H1 (cell line): ENCODE data around the gene TMEM131L. TPM values are rescaled to one million over a fixed set of nuclear protein-coding genes. Genes with fewer than 3 reads are reported as not detected.

Experiments used
- CTCF ChIA-PET: fragments of 300-600 bp; sonication (Branson Sonifier 250); formaldehyde crosslinking; loops from one replicate; lab custom pipeline; 2021; ENCODE audit not compliant: partially characterized antibody; lab: Charles Lee
- POLR2A ChIA-PET: fragments of 300-600 bp; sonication (Branson Sonifier 250); formaldehyde crosslinking; loops from one replicate; lab custom pipeline; 2021; ENCODE audit warnings: inconsistent platforms; ENCODE audit not compliant: partially characterized antibody; lab: Charles Lee
- DNase-seq, 2 experiments: peaks; one replicate each; pipeline versions ENCODE4 v3.0.0 to v3.0.0-alpha.2; 2010 to 2022; ENCODE audit warnings: low spot score in 2 of 2, low read depth in 1 of 2, mixed read lengths in 1 of 2
- FAIRE-seq: peaks from 2 replicates; lab custom pipeline; 2011; peaks lifted over from hg19 to GRCh38; lab: Jason Lieb, UNC
- H2AFZ ChIP-seq: 2 replicates; pipeline ENCODE4 v1.8.1; 2012; ENCODE audit warnings: low read length, inconsistent platforms
- H2AK5ac ChIP-seq: 2 replicates; pipeline ENCODE4 v1.6.1; 2013; ENCODE audit warnings: low read depth, low read length
- H2BK120ac ChIP-seq: replicated peaks from 2 replicates; pipeline ENCODE3; 2013; ENCODE audit warnings: low read depth, low read length, inconsistent platforms
- H2BK12ac ChIP-seq: 2 replicates; pipeline ENCODE4 v1.6.1; 2013; ENCODE audit warnings: low read depth, low read length
- H2BK15ac ChIP-seq: 2 replicates; pipeline ENCODE4 v1.6.1; 2013; ENCODE audit warnings: low read length
- H2BK20ac ChIP-seq: 2 replicates; pipeline ENCODE4 v1.6.1; 2013; ENCODE audit warnings: low read length
- H2BK5ac ChIP-seq: 2 replicates; pipeline ENCODE4 v1.6.1; 2013; ENCODE audit warnings: low read depth, low read length
- H3K14ac ChIP-seq: 2 replicates; pipeline ENCODE4 v1.6.1; 2013; ENCODE audit warnings: inconsistent platforms; ENCODE audit not compliant: insufficient read length
- H3K18ac ChIP-seq: 2 replicates; pipeline ENCODE4 v1.6.1; 2013; ENCODE audit warnings: low read length; ENCODE audit errors: extremely low read depth
- H3K23ac ChIP-seq: 2 replicates; pipeline ENCODE4 v1.6.1; 2013; ENCODE audit warnings: inconsistent platforms; ENCODE audit not compliant: insufficient read length
- H3K23me2 ChIP-seq: 2 replicates; pipeline ENCODE4 v1.6.1; 2013; ENCODE audit warnings: low read depth, low read length
- H3K27ac ChIP-seq: 2 replicates; pipeline ENCODE4 v1.6.1; 2011; ENCODE audit warnings: low read depth, low read length, inconsistent platforms
- H3K27me3 ChIP-seq, 4 experiments: replicated peaks in 1 of 4; 1 replicate in 1 of 4; 2 replicates in 3 of 4; pipeline versions ENCODE4 v1.6.1 to v1.8.1; 2011 to 2013; ENCODE audit warnings: low read length in 3 of 4, mild to moderate bottlenecking in 3 of 4, inconsistent platforms in 2 of 4, mixed read lengths in 2 of 4, moderate library complexity in 1 of 4; ENCODE audit not compliant: control insufficient read depth in 3 of 4, insufficient read depth in 3 of 4; ENCODE audit errors: extremely low read depth in 1 of 4
- H3K36me3 ChIP-seq, 4 experiments: 2 replicates each; pipeline versions ENCODE4 v1.6.1 to v1.8.1; 2011 to 2013; ENCODE audit warnings: mild to moderate bottlenecking in 4 of 4, low read length in 3 of 4, moderate library complexity in 2 of 4, control low read depth in 1 of 4, inconsistent platforms in 1 of 4; ENCODE audit not compliant: insufficient read depth in 4 of 4, control insufficient read depth in 2 of 4
- H3K4ac ChIP-seq: replicated peaks from 2 replicates; pipeline ENCODE3; 2013; ENCODE audit warnings: low read length, low read depth, mixed read lengths, inconsistent platforms; ENCODE audit not compliant: insufficient read length
- H3K4me1 ChIP-seq, 4 experiments: replicated peaks in 1 of 4; 1 replicate in 1 of 4; 2 replicates in 3 of 4; pipeline versions ENCODE4 v1.6.1 to v1.8.1; 2011 to 2013; ENCODE audit warnings: low read length in 3 of 4, inconsistent platforms in 2 of 4, mixed read lengths in 1 of 4; ENCODE audit not compliant: insufficient read depth in 4 of 4, control insufficient read depth in 3 of 4
- H3K4me2 ChIP-seq, 2 experiments: 2 replicates each; pipeline versions ENCODE4 v1.6.1 to v1.8.1; 2011 to 2013; ENCODE audit warnings: low read depth in 2 of 2, low read length in 2 of 2, control low read depth in 1 of 2, inconsistent platforms in 1 of 2, mild to moderate bottlenecking in 1 of 2; ENCODE audit not compliant: insufficient read depth in 1 of 2
- H3K4me3 ChIP-seq, 4 experiments: fragments of 200-600, 300-600 bp in 1 of 4; sonication (generic), shearing (Covaris generic), sonication (Bioruptor Twin) in 1 of 4; 2 replicates each; pipeline versions ENCODE4 v1.5.1 to v1.8.1; 2011 to 2016; ENCODE audit warnings: low read length in 4 of 4, low read depth in 3 of 4, control low read depth in 2 of 4, inconsistent platforms in 2 of 4, mild to moderate bottlenecking in 2 of 4, mixed read lengths in 1 of 4, moderate library complexity in 1 of 4; ENCODE audit not compliant: insufficient read depth in 2 of 4; ENCODE audit errors: extremely low read depth in 1 of 4
- H3K56ac ChIP-seq: replicated peaks from 2 replicates; pipeline ENCODE3; 2013; ENCODE audit warnings: low read depth, mild to moderate bottlenecking, mixed read lengths, low read length, inconsistent platforms; ENCODE audit not compliant: insufficient read length
- H3K79me1 ChIP-seq: 2 replicates; pipeline ENCODE4 v1.6.1; 2013; ENCODE audit warnings: low read depth, low read length, control low read depth
- H3K79me2 ChIP-seq, 2 experiments: 2 replicates each; pipeline versions ENCODE4 v1.6.1 to v1.8.1; 2012 to 2013; ENCODE audit warnings: low read length in 2 of 2, mild to moderate bottlenecking in 2 of 2, inconsistent platforms in 1 of 2; ENCODE audit not compliant: insufficient read depth in 2 of 2, control insufficient read depth in 1 of 2
- H3K9ac ChIP-seq, 4 experiments: replicated peaks in 1 of 4; 1 replicate in 1 of 4; 2 replicates in 3 of 4; pipeline versions ENCODE4 v1.6.1 to v1.8.1; 2011 to 2013; ENCODE audit warnings: low read depth in 3 of 4, low read length in 3 of 4, control low read depth in 2 of 4, mild to moderate bottlenecking in 2 of 4, moderate library complexity in 2 of 4, inconsistent platforms in 1 of 4; ENCODE audit errors: extremely low read depth in 1 of 4
- H3K9me3 ChIP-seq, 2 experiments: 2 replicates each; pipeline versions ENCODE4 v1.6.1 to v1.8.1; 2012 to 2013; ENCODE audit warnings: mild to moderate bottlenecking in 2 of 2, moderate library complexity in 2 of 2, control low read depth in 1 of 2, inconsistent platforms in 1 of 2, low read depth in 1 of 2, low read length in 1 of 2, mixed read lengths in 1 of 2; ENCODE audit not compliant: insufficient read depth in 2 of 2
- H4K20me1 ChIP-seq, 2 experiments: replicated peaks in 1 of 2; 2 replicates each; pipeline versions ENCODE3 to v1.8.1; 2011 to 2013; ENCODE audit warnings: inconsistent platforms in 2 of 2, low read length in 2 of 2, mild to moderate bottlenecking in 1 of 2; ENCODE audit not compliant: insufficient read depth in 2 of 2, control insufficient read depth in 1 of 2
- H4K5ac ChIP-seq: 2 replicates; pipeline ENCODE4 v1.6.1; 2013; ENCODE audit warnings: low read length, low read depth, mixed read lengths, inconsistent platforms; ENCODE audit not compliant: insufficient read length
- H4K8ac ChIP-seq: 2 replicates; pipeline ENCODE4 v1.8.0; 2013; ENCODE audit warnings: mild to moderate bottlenecking, moderate library complexity, low read length, inconsistent platforms; ENCODE audit not compliant: insufficient read depth; ENCODE audit errors: extremely low read depth
- H4K91ac ChIP-seq: replicated peaks from 2 replicates; pipeline ENCODE3; 2013; ENCODE audit warnings: low read length, mixed read lengths, inconsistent platforms; ENCODE audit not compliant: insufficient read length
- E2F6 ChIP-seq: IDR thresholded peaks from 2 replicates; pipeline ENCODE4 v1.6.1; 2012; ENCODE audit warnings: inconsistent platforms
- GTF2F1 ChIP-seq: IDR thresholded peaks from 2 replicates; pipeline ENCODE4 v1.6.1; 2012; ENCODE audit warnings: low read depth, low read length, improper control_type of control experiment, borderline replicate concordance
- HDAC2 ChIP-seq, 2 experiments: fragments of 300-600 bp in 1 of 2; sonication (generic) in 1 of 2; IDR thresholded peaks; 2 replicates each; pipeline ENCODE4 v1.6.1; 2011 to 2012; ENCODE audit warnings: low read depth in 2 of 2, low read length in 2 of 2, mild to moderate bottlenecking in 2 of 2, moderate library complexity in 2 of 2, borderline replicate concordance in 1 of 2, inconsistent platforms in 1 of 2
- JUND ChIP-seq: IDR thresholded peaks from 2 replicates; pipeline ENCODE4 v1.6.1; 2011; ENCODE audit warnings: mild to moderate bottlenecking, improper control_type of control experiment, low read length
- NANOG ChIP-seq: IDR thresholded peaks from 2 replicates; pipeline ENCODE4 v1.6.1; 2011; ENCODE audit warnings: low read length, low read depth, mild to moderate bottlenecking, inconsistent platforms; ENCODE audit not compliant: insufficient read depth, poor library complexity, severe bottlenecking
- NRF1 ChIP-seq: IDR thresholded peaks from 2 replicates; pipeline ENCODE4 v1.6.1; 2011; ENCODE audit warnings: mild to moderate bottlenecking, low read depth, low read length, improper control_type of control experiment
- POLR2A ChIP-seq, 2 experiments: IDR thresholded peaks; 1 replicate in 1 of 2; 2 replicates in 1 of 2; pipeline ENCODE4 v1.6.1; 2011; ENCODE audit warnings: low read depth in 2 of 2, low read length in 2 of 2, mild to moderate bottlenecking in 2 of 2; ENCODE audit errors: control extremely low read depth in 1 of 2
- RXRA ChIP-seq: IDR thresholded peaks from 2 replicates; pipeline ENCODE4 v1.6.1; 2011; ENCODE audit warnings: low read depth, mild to moderate bottlenecking, low read length, moderate library complexity; ENCODE audit not compliant: insufficient read depth
- SIRT6 ChIP-seq: IDR thresholded peaks from one replicate; pipeline ENCODE4 v1.7.1; 2012; ENCODE audit warnings: low read length, inconsistent platforms
- SP2 ChIP-seq: IDR thresholded peaks from 2 replicates; pipeline ENCODE4 v1.6.1; 2012; ENCODE audit warnings: mild to moderate bottlenecking, low read length, inconsistent platforms
- SUZ12 ChIP-seq: fragments of 200-600 bp; sonication (generic); IDR thresholded peaks from 2 replicates; pipeline ENCODE4 v1.6.1; 2012; ENCODE audit warnings: mild to moderate bottlenecking, inconsistent platforms, low read length, moderate library complexity, mixed read lengths
- WGBS, 2 experiments: shearing (Covaris generic) in 1 of 2; methylation state at CpG; one replicate each; pipeline versions ENCODE4 v1.1.6 to v1.1.7; 2013 to 2015; ENCODE audit warnings: low lambda C conversion rate in 2 of 2, mixed read lengths in 2 of 2, inconsistent platforms in 1 of 2, low coverage in 1 of 2, missing lambda C conversion rate in 1 of 2; ENCODE audit not compliant: insufficient replicate concordance in 2 of 2, insufficient coverage in 1 of 2, insufficient read length in 1 of 2; ENCODE audit errors: extremely low coverage in 1 of 2, missing lambda C conversion rate in 1 of 2; 5-methylcytosine and 5-hydroxymethylcytosine counted together
- polyA plus RNA-seq, 7 experiments: library from polyadenylated mRNA; depleted of rRNA in 3 of 7; stranded (reverse) in 5 of 7; unstranded in 2 of 7; fragments of >200 nt in 5 of 7; fragments of 200-250 nt in 2 of 7; gene quantifications; 1 replicate in 5 of 7; 2 replicates in 1 of 7; 4 replicates in 1 of 7; pipeline versions ENCODE4 v1.2.1 to v1.2.3, GENCODE V29; 2011 to 2013; ENCODE audit warnings: missing spikeins in 2 of 7, mixed read lengths in 2 of 7
- total RNA-seq: library from RNA; stranded (reverse); fragmentation: NEBNext Ultra II Directional; extraction: Animal tissue kit (Norgen Biotek cat#: 25700); gene quantifications from 2 replicates; pipeline ENCODE4 v1.2.1, GENCODE V29; 2021
- TF ChIP-seq, protein P1 (sequence below): IDR thresholded peaks from 2 replicates; pipeline ENCODE4 v1.6.1; 2011; ENCODE audit warnings: low read length, improper control_type of control experiment

TMEM131L gene
- total and polyA plus RNA-seq, 2 of the 8 experiments (the other 6 are each of a cell fraction or from before 2014, with no cell fraction given) = 14.3 to 26.1 TPM

- no peak overlapping the region for H2BK15ac ChIP-seq
- POLR2A ChIA-PET = interaction anchor here (1.9 kb wide), 1 partner anchor 12 kb away, joined by 4 read pairs; no protein-coding TSS in a partner anchor
- TF ChIP-seq NRF1 (no peak), GTF2F1 (no peak), JUND (no peak), RXRA (no peak), HDAC2 (IDR thresholded peaks at IDR 0.05; ENCODE audit: borderline replicate concordance in 1 of 2, low read depth in 2 of 2, low read length in 2 of 2) (no peak), SP2 (no peak), POLR2A (IDR thresholded peaks at IDR 0.05; ENCODE audit: control extremely low read depth in 1 of 2, low read depth in 2 of 2, low read length in 2 of 2) (no peak), E2F6 (no peak), SUZ12 (no peak), SIRT6 (no peak), NANOG (no peak)
- TF ChIP-seq, protein P1, sequence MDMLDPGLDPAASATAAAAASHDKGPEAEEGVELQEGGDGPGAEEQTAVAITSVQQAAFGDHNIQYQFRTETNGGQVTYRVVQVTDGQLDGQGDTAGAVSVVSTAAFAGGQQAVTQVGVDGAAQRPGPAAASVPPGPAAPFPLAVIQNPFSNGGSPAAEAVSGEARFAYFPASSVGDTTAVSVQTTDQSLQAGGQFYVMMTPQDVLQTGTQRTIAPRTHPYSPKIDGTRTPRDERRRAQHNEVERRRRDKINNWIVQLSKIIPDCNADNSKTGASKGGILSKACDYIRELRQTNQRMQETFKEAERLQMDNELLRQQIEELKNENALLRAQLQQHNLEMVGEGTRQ = no peak
Observed at GRCh38 chr4:153547520-153547919, 81.4 kb downstream of the TMEM131L start.

More at GRCh38 chr4:153547520-153547919, 81.4 kb downstream of the TMEM131L start:
- Histone ChIP-seq H3K27ac (no peak overlapping the region), H2BK5ac (no peak overlapping the region), H2BK12ac (no peak overlapping the region), H2BK120ac (no peak overlapping the region), H3K36me3 (no peaks in the 10 kb centered on the region), H3K79me2 (peaks cover 0 to 13% of the 10 kb centered on the region in 2 experiments; a peak in 2 of 4 replicates), H2AFZ (no peak overlapping the region), H3K14ac (no peak overlapping the region), H3K56ac (no peak overlapping the region), H4K5ac (no peak overlapping the region), H2BK20ac (no peak overlapping the region), H3K18ac (no peak overlapping the region), H3K9me3 (no peaks in the 10 kb centered on the region), H4K20me1 (no peaks in the 10 kb centered on the region), H4K91ac (no peak overlapping the region), H2AK5ac (no peak overlapping the region), H3K4me1 (peaks cover 0 to 5% (median 2%) of the 10 kb centered on the region in 4 experiments; a peak in 6 of 7 replicates), H3K4me3 (no peak overlapping the region), H3K9ac (no peak overlapping the region), H3K27me3 (no peaks in the 10 kb centered on the region), H3K23me2 (no peaks in the 10 kb centered on the region), H3K4ac (no peak overlapping the region), H3K4me2 (no peak overlapping the region), H3K79me1 (peaks cover 6% of the 10 kb centered on the region; the same call in 1 of the 2 replicates), H3K23ac (no peak overlapping the region), H4K8ac (no peak overlapping the region)
- CTCF ChIA-PET = interaction anchor here (0.6 to 8.7 kb wide), 6 partner anchors 11 to 206 kb away, joined by 3 to 78 read pairs (median 3); no protein-coding TSS in a partner anchor
- no peak for FAIRE-seq
- 86% methylated on average over 5 of the region's 5 CpGs; no CpG with 5 or more reads in 1 of the 2 experiments for WGBS, 2 experiments
- DNase-seq = no peak
